ENCODE results near the gene ROR2. TPM values are rescaled to one million over a fixed set of nuclear protein-coding genes. Genes with fewer than 3 reads are reported as not detected.

Gene ROR2
- total RNA-seq, 1 donor, result 13.8 TPM

DNA sequence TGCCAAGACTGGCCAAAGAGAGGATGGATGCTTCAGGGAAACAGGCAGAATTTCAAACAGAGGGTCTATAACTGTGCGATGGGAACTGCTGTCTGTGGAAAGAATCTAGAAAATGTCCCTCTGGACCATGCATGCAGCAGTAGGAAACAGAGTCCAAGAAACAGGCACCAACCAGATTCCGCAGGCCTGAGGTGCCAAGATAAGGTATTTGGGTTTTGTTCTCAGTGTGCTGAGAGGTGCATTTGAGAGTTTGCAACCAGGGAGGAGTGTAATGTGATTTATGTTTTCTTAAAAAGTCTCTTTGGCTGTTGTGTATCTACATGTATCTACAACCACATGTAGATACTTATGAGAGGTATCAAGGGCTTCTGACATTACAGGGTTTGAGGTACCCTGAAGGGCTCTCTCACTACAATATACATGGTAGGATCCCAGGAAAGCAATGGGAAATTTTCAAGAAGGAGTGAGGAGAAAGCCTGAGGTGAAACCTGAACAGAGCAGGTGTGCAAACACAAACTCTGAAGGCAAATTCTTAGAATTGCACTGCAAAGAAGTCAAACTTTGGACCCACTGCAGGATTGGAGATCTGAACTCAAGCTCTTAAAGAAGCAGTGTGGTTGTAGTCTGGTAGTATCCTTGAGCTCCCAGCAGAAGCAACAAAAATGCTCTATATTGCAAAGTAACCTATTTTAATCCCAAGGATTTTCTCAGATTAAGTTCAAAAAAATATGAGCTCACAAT lies 343.6 kb downstream of the ROR2 start:
- Histone ChIP-seq H3K4me3 (ENCODE audit: insufficient read depth, low read length) (no peak overlapping the region), H3K4me2 (ENCODE audit: insufficient read depth, low read length) (no peak overlapping the region), H3K9me3 (ENCODE audit: low read depth, low read length) (no peaks in the 10 kb centered on the region), H2AFZ (ENCODE audit: low read length) (no peak overlapping the region), H3K27ac (ENCODE audit: low read depth, low read length) (no peak overlapping the region), H3K36me3 (ENCODE audit: insufficient read depth, low read length) (no peaks in the 10 kb centered on the region), H3K79me2 (ENCODE audit: insufficient read depth, low read length) (no peaks in the 10 kb centered on the region), H4K20me1 (ENCODE audit: insufficient read depth, low read length) (no peaks in the 10 kb centered on the region), H3K4me1 (ENCODE audit: insufficient read depth, low read length) (no peaks in the 10 kb centered on the region), H3K27me3 (ENCODE audit: insufficient read depth, low read length) (peaks cover 3% of the 10 kb centered on the region)
- DNase-seq (ENCODE audit: insufficient read length, low spot score, missing footprints), result no peak
- TF ChIP-seq, protein P1, sequence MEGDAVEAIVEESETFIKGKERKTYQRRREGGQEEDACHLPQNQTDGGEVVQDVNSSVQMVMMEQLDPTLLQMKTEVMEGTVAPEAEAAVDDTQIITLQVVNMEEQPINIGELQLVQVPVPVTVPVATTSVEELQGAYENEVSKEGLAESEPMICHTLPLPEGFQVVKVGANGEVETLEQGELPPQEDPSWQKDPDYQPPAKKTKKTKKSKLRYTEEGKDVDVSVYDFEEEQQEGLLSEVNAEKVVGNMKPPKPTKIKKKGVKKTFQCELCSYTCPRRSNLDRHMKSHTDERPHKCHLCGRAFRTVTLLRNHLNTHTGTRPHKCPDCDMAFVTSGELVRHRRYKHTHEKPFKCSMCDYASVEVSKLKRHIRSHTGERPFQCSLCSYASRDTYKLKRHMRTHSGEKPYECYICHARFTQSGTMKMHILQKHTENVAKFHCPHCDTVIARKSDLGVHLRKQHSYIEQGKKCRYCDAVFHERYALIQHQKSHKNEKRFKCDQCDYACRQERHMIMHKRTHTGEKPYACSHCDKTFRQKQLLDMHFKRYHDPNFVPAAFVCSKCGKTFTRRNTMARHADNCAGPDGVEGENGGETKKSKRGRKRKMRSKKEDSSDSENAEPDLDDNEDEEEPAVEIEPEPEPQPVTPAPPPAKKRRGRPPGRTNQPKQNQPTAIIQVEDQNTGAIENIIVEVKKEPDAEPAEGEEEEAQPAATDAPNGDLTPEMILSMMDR (IDR thresholded peaks at IDR 0.05; ENCODE audit: extremely low read depth, low read depth, low read length), result no peak

DNA sequence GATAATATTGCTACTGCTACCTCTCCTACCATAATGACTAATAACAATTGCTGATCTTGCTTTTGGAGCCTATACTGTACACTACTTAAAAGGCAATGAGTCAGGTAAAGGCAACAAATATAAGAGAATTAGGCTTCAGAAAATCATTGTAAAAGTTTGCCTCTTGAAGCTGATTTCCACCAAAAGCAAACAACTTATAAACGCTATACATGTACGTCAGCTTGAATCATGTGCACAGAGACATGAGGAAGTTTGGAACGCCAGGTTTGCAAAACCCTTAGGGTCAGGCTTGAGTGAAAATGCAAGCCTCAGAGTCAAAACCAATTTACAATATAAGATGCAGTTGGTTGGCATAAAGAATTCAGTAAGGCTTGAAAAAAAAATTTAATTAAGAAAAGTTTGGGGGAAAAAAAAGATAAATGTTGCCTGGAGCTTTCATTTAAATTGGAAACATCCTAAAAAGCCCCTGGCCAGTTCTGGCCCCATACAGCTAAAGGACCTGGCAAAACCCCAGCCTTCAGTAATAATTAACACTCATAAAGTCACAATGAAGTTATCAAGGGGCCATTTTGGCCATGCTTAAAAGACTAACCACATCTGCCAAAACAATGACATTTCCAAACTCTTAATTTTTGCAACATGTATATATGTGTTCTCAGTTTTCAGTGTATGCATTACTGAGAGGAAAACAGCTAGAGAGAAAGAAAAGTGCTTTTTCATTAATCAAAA lies 345.4 kb downstream of the ROR2 start:
- H3K4me2 ChIP-seq (ENCODE audit: insufficient read depth, low read length), result no peak overlapping the region
- peaks cover 5% of the 10 kb centered on the region for H3K27me3 ChIP-seq (ENCODE audit: insufficient read depth, low read length)
- H3K9me3 ChIP-seq (ENCODE audit: low read depth, low read length), result no peaks in the 10 kb centered on the region
- TF ChIP-seq, protein P1 (IDR thresholded peaks at IDR 0.05; ENCODE audit: extremely low read depth, low read depth, low read length), result no peak
- H4K20me1 ChIP-seq (ENCODE audit: insufficient read depth, low read length), result no peaks in the 10 kb centered on the region
- H3K27ac ChIP-seq (ENCODE audit: low read depth, low read length), result no peak overlapping the region
- H3K4me3 ChIP-seq (ENCODE audit: insufficient read depth, low read length), result no peak overlapping the region
- no peaks in the 10 kb centered on the region for H3K79me2 ChIP-seq (ENCODE audit: insufficient read depth, low read length)
- no peaks in the 10 kb centered on the region for H3K36me3 ChIP-seq (ENCODE audit: insufficient read depth, low read length)
- H2AFZ ChIP-seq (ENCODE audit: low read length), result no peak overlapping the region
- no peak for DNase-seq (ENCODE audit: insufficient read length, low spot score, missing footprints)
- H3K4me1 ChIP-seq (ENCODE audit: insufficient read depth, low read length), result no peaks in the 10 kb centered on the region

DNA sequence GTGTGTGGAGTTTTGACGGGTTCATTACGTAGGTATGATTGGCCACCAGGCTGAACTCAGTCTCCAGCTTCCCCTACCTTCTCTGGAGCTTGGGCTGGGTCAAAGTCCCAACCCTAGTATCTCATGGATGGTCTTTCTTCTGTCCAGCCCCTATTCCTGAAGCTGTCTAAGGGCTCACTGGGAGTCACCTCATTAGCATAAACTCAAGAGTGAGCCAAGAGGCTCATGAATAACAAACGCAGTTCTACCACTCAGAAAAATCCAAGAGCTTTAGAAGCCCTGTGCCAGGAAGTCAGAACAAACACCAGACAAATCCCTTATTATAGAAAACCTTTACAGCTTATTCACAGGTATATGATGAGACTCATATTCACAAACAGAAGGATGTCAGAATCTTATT lies 346.1 kb downstream of the ROR2 start:
- Histone ChIP-seq H3K27ac (ENCODE audit: low read depth, low read length) (no peak overlapping the region), H3K79me2 (ENCODE audit: insufficient read depth, low read length) (no peaks in the 10 kb centered on the region), H2AFZ (ENCODE audit: low read length) (no peak overlapping the region), H3K4me3 (ENCODE audit: insufficient read depth, low read length) (no peak overlapping the region), H3K4me1 (ENCODE audit: insufficient read depth, low read length) (no peaks in the 10 kb centered on the region), H3K4me2 (ENCODE audit: insufficient read depth, low read length) (no peak overlapping the region), H3K9me3 (ENCODE audit: low read depth, low read length) (no peaks in the 10 kb centered on the region), H3K36me3 (ENCODE audit: insufficient read depth, low read length) (no peaks in the 10 kb centered on the region), H3K27me3 (ENCODE audit: insufficient read depth, low read length) (peaks cover 5% of the 10 kb centered on the region), H4K20me1 (ENCODE audit: insufficient read depth, low read length) (no peaks in the 10 kb centered on the region)
- TF ChIP-seq, protein P1 (IDR thresholded peaks at IDR 0.05; ENCODE audit: extremely low read depth, low read depth, low read length), result no peak
- DNase-seq (ENCODE audit: insufficient read length, low spot score, missing footprints), result no peak

DNA sequence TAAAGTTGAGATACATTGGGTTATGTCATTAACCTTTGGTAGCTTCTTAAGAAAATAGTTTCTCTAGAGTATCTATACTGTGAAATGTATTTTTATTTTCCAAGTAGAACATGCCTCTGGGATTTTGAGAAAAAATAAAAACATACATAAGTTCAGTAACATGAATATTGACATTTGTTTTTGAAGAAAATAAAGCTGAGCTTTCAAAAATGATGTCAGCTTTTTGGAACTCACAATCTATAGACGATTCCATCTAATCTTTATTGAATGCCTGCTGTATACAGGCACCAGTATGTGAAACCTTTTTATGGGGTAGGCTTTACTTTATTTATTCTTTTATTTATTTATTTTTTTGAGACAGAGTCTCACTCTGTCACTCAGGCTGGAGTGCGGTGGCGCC lies 350.5 kb downstream of the ROR2 start:
- H3K79me2 ChIP-seq (ENCODE audit: insufficient read depth, low read length), result no peaks in the 10 kb centered on the region
- H3K4me1 ChIP-seq (ENCODE audit: insufficient read depth, low read length), result no peaks in the 10 kb centered on the region
- no peaks in the 10 kb centered on the region for H4K20me1 ChIP-seq (ENCODE audit: insufficient read depth, low read length)
- H3K36me3 ChIP-seq (ENCODE audit: insufficient read depth, low read length), result no peaks in the 10 kb centered on the region
- no peak overlapping the region for H3K4me3 ChIP-seq (ENCODE audit: insufficient read depth, low read length)
- TF ChIP-seq, protein P1 (IDR thresholded peaks at IDR 0.05; ENCODE audit: extremely low read depth, low read depth, low read length), result no peak
- peaks cover 10% of the 10 kb centered on the region for H3K27me3 ChIP-seq (ENCODE audit: insufficient read depth, low read length)
- H3K4me2 ChIP-seq (ENCODE audit: insufficient read depth, low read length), result no peak overlapping the region
- H3K27ac ChIP-seq (ENCODE audit: low read depth, low read length), result no peak overlapping the region
- H2AFZ ChIP-seq (ENCODE audit: low read length), result no peak overlapping the region
- no peaks in the 10 kb centered on the region for H3K9me3 ChIP-seq (ENCODE audit: low read depth, low read length)
- DNase-seq (ENCODE audit: insufficient read length, low spot score, missing footprints), result no peak

All from osteoblast (primary cell).